Stimulated activated CD8-positive, alpha-beta memory T cell treated with anti-CD3 and anti-CD28 coated beads, Interleukin-4, amount 100 ng/mL, for 4 hours (primary cell): ENCODE results near the gene GPR151.

Experiments used
- DNase-seq, 2 donors: peaks; one replicate each; pipeline ENCODE4 v3.0.0-alpha.2; 2020; ENCODE audit warnings: low read depth in 2 of 2, low spot score in 1 of 2

GPR151 gene

GRCh38 chr5:146521403-146522106, 5.6 kb upstream of the GPR151 start:
- no peak for DNase-seq

- no peak for DNase-seq
Measured at GRCh38 chr5:146520731-146521130, 4.7 kb upstream of the GPR151 start.

GRCh38 chr5:146519554-146519953, 3.6 kb upstream of the GPR151 start:
- no peak for DNase-seq

GRCh38 chr5:146515473-146516150, 378 bp downstream of the GPR151 start:
- no peak for DNase-seq

- DNase-seq: no peak
Measured at GRCh38 chr5:146514575-146514974, 1.4 kb downstream of the GPR151 start.

- DNase-seq: no peak
Measured at GRCh38 chr5:146513462-146513861, 2.5 kb downstream of the GPR151 start.

GRCh38 chr5:146510559-146511125, 5.3 kb downstream of the GPR151 start:
- no peak for DNase-seq

GRCh38 chr5:146507428-146507827, 8.6 kb downstream of the GPR151 start:
- no peak for DNase-seq

- DNase-seq: no peak
Measured at GRCh38 chr5:146499680-146500079, 16.3 kb downstream of the GPR151 start.

GRCh38 chr5:146494656-146495055, 21.3 kb downstream of the GPR151 start:
- no peak for DNase-seq

GRCh38 chr5:146490089-146490843, 25.7 kb downstream of the GPR151 start:
- DNase-seq: no peak

GRCh38 chr5:146484714-146485391, 31.1 kb downstream of the GPR151 start:
- DNase-seq: no peak

GRCh38 chr5:146482775-146483174, 33.2 kb downstream of the GPR151 start:
- no peak for DNase-seq

- DNase-seq: no peak
Measured at GRCh38 chr5:146475906-146476305, 40.1 kb downstream of the GPR151 start.

- no peak for DNase-seq
Measured at GRCh38 chr5:146475190-146475780, 40.7 kb downstream of the GPR151 start.

- no peak for DNase-seq
Measured at GRCh38 chr5:146474065-146474464, 41.9 kb downstream of the GPR151 start.

- no peak for DNase-seq
Measured at GRCh38 chr5:146467760-146468159, 48.2 kb downstream of the GPR151 start.

- no peak for DNase-seq
Measured at GRCh38 chr5:146466521-146467349, 49.3 kb downstream of the GPR151 start.

- no peak for DNase-seq
Measured at GRCh38 chr5:146463446-146463845, 52.5 kb downstream of the GPR151 start.
